HFFc6 (cell line): ENCODE measurements around the gene SEC22A. TPM values are rescaled to one million over a fixed set of nuclear protein-coding genes. Genes with fewer than 3 reads are reported as not detected.

Experiments used
- DNase-seq: peaks from one replicate; pipeline ENCODE4 v3.0.0-alpha.2; 2018
- H3K27ac Mint-ChIP-seq: 2 replicates; pipeline ENCODE4 v1.8.0; 2020; ENCODE audit warnings: mild to moderate bottlenecking, mixed read lengths
- H3K27me3 Mint-ChIP-seq: 2 replicates; pipeline ENCODE4 v1.8.0; 2021; ENCODE audit warnings: mild to moderate bottlenecking, moderate library complexity, mixed read lengths; ENCODE audit not compliant: insufficient read depth
- H3K36me3 Mint-ChIP-seq: 2 replicates; pipeline ENCODE4 v1.8.0; 2021; ENCODE audit warnings: low read depth, mixed read lengths
- H3K4me1 Mint-ChIP-seq: 2 replicates; pipeline ENCODE4 v1.8.0; 2020; ENCODE audit warnings: low read depth, mixed read lengths
- H3K4me3 Mint-ChIP-seq: 2 replicates; pipeline ENCODE4 v1.8.0; 2020; ENCODE audit warnings: mild to moderate bottlenecking, moderate library complexity, mixed read lengths
- H3K9me3 Mint-ChIP-seq: 2 replicates; pipeline ENCODE4 v1.8.0; 2020; ENCODE audit warnings: mild to moderate bottlenecking, mixed read lengths
- CTCF ChIP-seq: fragments of 200-600 bp; sonication (generic); IDR thresholded peaks from 2 replicates; pipeline ENCODE4 v1.5.0; 2021; ENCODE audit warnings: antibody characterized with exemption, mild to moderate bottlenecking
- total RNA-seq, 6 experiments: library from RNA; stranded (reverse); fragmentation: NEBNext Ultra II Directional; extraction: Animal tissue kit (Norgen Biotek cat#: 25700); gene quantifications; 2 replicates in 1 of 6; 3 replicates in 5 of 6; pipeline ENCODE4 v1.2.3, GENCODE V29; 2021

SEC22A gene
- total RNA-seq, 6 experiments from 2014 or later: 13.7 to 20.8 (median 18.0) TPM

- no peak for TF ChIP-seq CTCF
- Mint-ChIP-seq H3K4me3 (no peak overlapping the region), H3K27me3 (peaks cover 3% of the 10 kb centered on the region), H3K27ac (no peak overlapping the region), H3K36me3 (no peaks in the 10 kb centered on the region), H3K4me1 (peaks cover 4% of the 10 kb centered on the region), H3K9me3 (no peaks in the 10 kb centered on the region)
- DNase-seq: no peak
These were observed 76.7 kb downstream of the SEC22A start for GRCh38 chr3:123278446-123278845.

GRCh38 chr3:123279121-123279520, 77.4 kb downstream of the SEC22A start:
- Mint-ChIP-seq H3K27me3 (peaks cover 3% of the 10 kb centered on the region), H3K9me3 (no peaks in the 10 kb centered on the region)

GRCh38 chr3:123281406-123281805, 79.7 kb downstream of the SEC22A start:
- TF ChIP-seq CTCF: no peak
- DNase-seq: no peak
- H3K4me1 Mint-ChIP-seq: peaks cover 9% of the 10 kb centered on the region
- no peak overlapping the region for H3K4me3 Mint-ChIP-seq
- H3K27me3 Mint-ChIP-seq: peaks cover 3% of the 10 kb centered on the region
- H3K27ac Mint-ChIP-seq: no peak overlapping the region
- no peaks in the 10 kb centered on the region for H3K36me3 Mint-ChIP-seq
- no peaks in the 10 kb centered on the region for H3K9me3 Mint-ChIP-seq

More at GRCh38 chr3:123279121-123279520, 77.4 kb downstream of the SEC22A start:
- Mint-ChIP-seq H3K4me3 (no peak overlapping the region), H3K27ac (no peak overlapping the region), H3K36me3 (no peaks in the 10 kb centered on the region), H3K4me1 (no peaks in the 10 kb centered on the region)
- no peak for TF ChIP-seq CTCF
- no peak for DNase-seq

DNA sequence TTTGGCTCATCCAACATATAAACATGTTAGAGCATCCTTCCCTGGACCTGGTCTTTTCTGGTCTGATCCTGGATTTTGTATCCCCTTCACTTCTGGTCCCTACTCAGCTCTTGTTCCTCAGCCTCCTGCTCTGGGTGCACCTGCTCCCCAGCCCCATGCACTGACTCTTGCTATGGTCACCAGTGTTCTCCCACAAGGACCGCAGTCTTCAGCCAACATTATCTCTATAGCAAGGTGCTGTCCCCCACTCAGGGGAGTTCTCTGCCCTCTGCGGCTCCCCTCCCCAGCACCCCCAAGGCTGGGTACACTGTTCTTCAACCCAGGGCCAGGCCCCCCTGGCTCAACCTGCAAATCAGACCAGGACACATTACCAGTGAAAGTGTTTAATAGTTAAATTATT, 80.2 kb downstream of the SEC22A start:
- TF ChIP-seq CTCF: no peak
- no peak overlapping the region for H3K4me3 Mint-ChIP-seq
- peaks cover 5% of the 10 kb centered on the region for H3K27me3 Mint-ChIP-seq
- H3K27ac Mint-ChIP-seq: no peak overlapping the region
- no peaks in the 10 kb centered on the region for H3K36me3 Mint-ChIP-seq
- peaks cover 9% of the 10 kb centered on the region for H3K4me1 Mint-ChIP-seq
- DNase-seq: no peak
- H3K9me3 Mint-ChIP-seq: no peaks in the 10 kb centered on the region; the same call in 1 of the 2 replicates

DNA sequence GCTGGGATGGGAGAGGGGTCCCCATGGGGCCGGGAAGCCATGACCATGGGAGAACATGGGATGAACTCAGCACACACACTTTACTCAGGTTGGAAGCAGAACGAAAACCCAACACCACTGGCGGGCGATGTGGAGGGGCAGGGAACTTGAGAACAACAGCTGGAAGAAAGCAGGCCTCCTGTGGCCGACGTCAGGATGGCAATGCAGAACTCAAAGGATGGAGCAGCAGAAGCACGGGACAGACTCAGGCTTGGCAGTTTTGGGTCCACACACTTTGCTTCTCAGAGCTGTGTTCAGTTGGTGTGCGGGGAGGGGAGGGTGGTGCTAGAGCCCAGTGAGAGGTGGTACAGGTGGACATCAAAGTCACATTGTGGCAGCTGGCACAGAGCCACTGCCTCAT, 80.7 kb downstream of the SEC22A start:
- H3K4me1 Mint-ChIP-seq: peaks cover 9% of the 10 kb centered on the region
- no peaks in the 10 kb centered on the region for H3K36me3 Mint-ChIP-seq
- H3K27ac Mint-ChIP-seq: no peak overlapping the region
- no peak for DNase-seq
- H3K9me3 Mint-ChIP-seq: no peaks in the 10 kb centered on the region; the same call in 1 of the 2 replicates
- H3K27me3 Mint-ChIP-seq: peaks cover 7% of the 10 kb centered on the region
- no peak overlapping the region for H3K4me3 Mint-ChIP-seq
- TF ChIP-seq CTCF: no peak

DNA sequence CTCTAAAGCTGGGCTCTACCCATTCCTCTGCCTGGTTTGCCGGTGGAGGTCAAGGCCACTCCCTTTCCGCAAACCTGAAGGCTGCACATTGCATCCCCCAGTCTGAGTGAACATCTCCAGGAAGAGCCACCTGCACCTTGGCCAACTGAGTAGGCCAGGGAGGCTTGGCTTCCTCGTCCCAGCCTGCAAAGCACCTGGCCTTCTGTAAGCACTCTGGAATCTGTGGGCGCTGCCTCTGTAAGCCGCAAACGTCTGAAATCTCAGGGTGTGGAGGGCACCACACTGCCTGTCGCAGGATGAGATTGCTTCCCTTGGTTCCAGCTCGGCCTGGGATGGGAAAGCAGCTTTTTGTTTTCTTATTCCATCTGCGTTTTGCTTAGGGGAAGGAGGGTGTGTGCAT, 81.3 kb downstream of the SEC22A start:
- no peak for TF ChIP-seq CTCF
- no peak overlapping the region for H3K27ac Mint-ChIP-seq
- H3K9me3 Mint-ChIP-seq: no peaks in the 10 kb centered on the region; the same call in 1 of the 2 replicates
- DNase-seq: no peak
- no peaks in the 10 kb centered on the region for H3K36me3 Mint-ChIP-seq
- H3K4me3 Mint-ChIP-seq: no peak overlapping the region
- peaks cover 9% of the 10 kb centered on the region for H3K4me1 Mint-ChIP-seq
- H3K27me3 Mint-ChIP-seq: peaks cover 7% of the 10 kb centered on the region
